B cell (primary cell): ENCODE measurements around the gene GLIS1. TPM values are rescaled to one million over a fixed set of nuclear protein-coding genes. Genes with fewer than 3 reads are reported as not detected.

ENCODE experiments used
- ATAC-seq: fragments of 200-7000 bp; cut with Tn5 transposase; one replicate; pipeline ENCODE4 v1.10.0; 2021; ENCODE audit warnings: low read depth, mild to moderate bottlenecking, moderate number of reproducible peaks, moderate library complexity
- CTCF ChIA-PET: fragments of 350-600 bp; sonication (Branson Sonifier 250); formaldehyde crosslinking; loops from one replicate; lab custom pipeline; 2021; ENCODE audit warnings: antibody characterized with exemption, inconsistent platforms; lab: Charles Lee
- POLR2A ChIA-PET: fragments of 350-600 bp; sonication (Branson Sonifier 250); formaldehyde crosslinking; loops from one replicate; lab custom pipeline; 2021; ENCODE audit warnings: antibody characterized with exemption; lab: Charles Lee
- DNase-seq: peaks from one replicate; pipeline ENCODE4 v3.0.0; 2013
- H2AFZ ChIP-seq: 2 replicates; pipeline ENCODE4 v1.6.1; 2012; ENCODE audit warnings: mild to moderate bottlenecking, low read depth, low read length; ENCODE audit not compliant: insufficient read depth, poor library complexity, severe bottlenecking
- H3K27ac ChIP-seq, 2 donors: 1 replicate in 1 of 2; 2 replicates in 1 of 2; pipeline ENCODE4 v1.5.1; 2012 to 2013; ENCODE audit warnings: low read length in 2 of 2, mild to moderate bottlenecking in 2 of 2, moderate library complexity in 1 of 2
- H3K27me3 ChIP-seq, 4 experiments: fragments of 200-600 bp in 1 of 4; sonication (generic) in 1 of 4; replicated peaks in 1 of 4; 1 replicate in 2 of 4; 2 replicates in 2 of 4; pipeline versions ENCODE4 v1.6.1 to v1.7.0; 2013 to 2016; ENCODE audit warnings: low read length in 3 of 4, mild to moderate bottlenecking in 2 of 4, mixed read lengths in 1 of 4, moderate library complexity in 1 of 4; ENCODE audit not compliant: insufficient read depth in 4 of 4, control insufficient read depth in 3 of 4; ENCODE audit errors: control extremely low read depth in 1 of 4
- H3K36me3 ChIP-seq, 2 experiments: replicated peaks in 1 of 2; 1 replicate in 1 of 2; 2 replicates in 1 of 2; pipeline versions ENCODE4 v1.6.1 to v1.7.1; 2013; ENCODE audit warnings: low read length in 1 of 2; ENCODE audit not compliant: insufficient read depth in 2 of 2, control insufficient read depth in 1 of 2; ENCODE audit errors: control extremely low read depth in 1 of 2, extremely low read depth in 1 of 2
- H3K4me1 ChIP-seq, 2 donors: fragments of 200-600 bp in 1 of 2; sonication (generic) in 1 of 2; 1 replicate in 1 of 2; 2 replicates in 1 of 2; pipeline versions ENCODE4 v1.5.1 to v1.6.1; 2013 to 2017; ENCODE audit warnings: low read length in 2 of 2; ENCODE audit not compliant: control insufficient read depth in 2 of 2, insufficient read depth in 2 of 2
- H3K4me2 ChIP-seq: replicated peaks from 2 replicates; pipeline ENCODE3; 2012; ENCODE audit warnings: mild to moderate bottlenecking, low read depth, low read length; ENCODE audit not compliant: poor library complexity, severe bottlenecking
- H3K4me3 ChIP-seq, 5 experiments: fragments of 200-600 bp in 1 of 5; sonication (generic) in 1 of 5; 1 replicate in 3 of 5; 2 replicates in 2 of 5; pipeline versions ENCODE4 v1.5.1 to v1.7.0; 2011 to 2016; ENCODE audit warnings: low read length in 4 of 5, mild to moderate bottlenecking in 4 of 5, low read depth in 2 of 5, control low read depth in 1 of 5, moderate library complexity in 1 of 5; ENCODE audit not compliant: insufficient read depth in 1 of 5; ENCODE audit errors: control extremely low read depth in 1 of 5, extremely low read depth in 1 of 5
- H3K79me2 ChIP-seq: fragments of 200-600 bp; sonication (generic); one replicate; pipeline ENCODE4 v1.6.0; 2016; ENCODE audit warnings: low read length; ENCODE audit not compliant: control insufficient read depth, insufficient read depth
- H3K9ac ChIP-seq: fragments of 200-600 bp; sonication (generic); 2 replicates; pipeline ENCODE4 v1.6.1; 2017; ENCODE audit warnings: mild to moderate bottlenecking, low read length, moderate library complexity
- H3K9me3 ChIP-seq, 3 donors: one replicate each; pipeline versions ENCODE4 v1.6.1 to v1.7.1; 2013; ENCODE audit warnings: low read length in 2 of 3; ENCODE audit not compliant: control insufficient read depth in 2 of 3, insufficient read depth in 1 of 3; ENCODE audit errors: control extremely low read depth in 1 of 3
- H4K20me1 ChIP-seq: 2 replicates; pipeline ENCODE4 v1.6.0; 2012; ENCODE audit warnings: mild to moderate bottlenecking, low read length; ENCODE audit not compliant: insufficient read depth, control insufficient read depth, poor library complexity, severe bottlenecking
- H3K27ac Mint-ChIP-seq: one replicate; pipeline ENCODE4 v1.8.0; 2021; ENCODE audit warnings: mixed read lengths
- H3K27me3 Mint-ChIP-seq: one replicate; pipeline ENCODE4 v1.8.0; 2021; ENCODE audit warnings: mixed read lengths
- H3K4me1 Mint-ChIP-seq: one replicate; pipeline ENCODE4 v1.8.0; 2021; ENCODE audit warnings: mixed read lengths
- H3K4me3 Mint-ChIP-seq: one replicate; pipeline ENCODE4 v1.8.0; 2021; ENCODE audit warnings: mixed read lengths
- H3K9me3 Mint-ChIP-seq: one replicate; pipeline ENCODE4 v1.8.0; 2022; ENCODE audit warnings: mixed read lengths; ENCODE audit not compliant: insufficient read depth
- CTCF ChIP-seq: fragments of 200-600 bp; IDR thresholded peaks from one replicate; pipeline ENCODE4 v1.8.0; 2022; ENCODE audit warnings: antibody characterized with exemption, mild to moderate bottlenecking
- EZH2 ChIP-seq: IDR thresholded peaks from 2 replicates; pipeline ENCODE4 v1.6.1; 2012; ENCODE audit warnings: borderline replicate concordance, low read depth, mild to moderate bottlenecking, moderate library complexity, low read length; ENCODE audit not compliant: insufficient read depth, poor library complexity, severe bottlenecking
- WGBS: methylation state at CpG from one replicate; pipeline ENCODE4 v1.1.5; 2013; ENCODE audit warnings: missing lambda C conversion rate; ENCODE audit not compliant: insufficient coverage; 5-methylcytosine and 5-hydroxymethylcytosine counted together
- intact Hi-C: fragments of 100-400 bp; cut with micrococcal nuclease; formaldehyde crosslinking; loops from one replicate; pipeline ENCODE4 v1.10.0; 2022
- polyA plus RNA-seq: library from polyadenylated mRNA; depleted of rRNA; stranded (reverse); fragments of >200 nt; gene quantifications from 2 replicates; pipeline ENCODE4 v1.2.3, GENCODE V29; 2012
- total RNA-seq, 2 donors: library from RNA; stranded (reverse); fragments of 120-200 nt in 1 of 2; gene quantifications; 1 replicate in 1 of 2; 2 replicates in 1 of 2; pipeline versions ENCODE4 v1.2.3 to v1.2.4, GENCODE V29; 2013 to 2022

GLIS1 gene
- total and polyA plus RNA-seq, 2 donors (not counting 1 experiment from before 2014, with no cell fraction given) = not detected

- no peak for ATAC-seq
- H3K4me3 ChIP-seq = no peak overlapping the region
- H3K9me3 Mint-ChIP-seq = no peaks in the 10 kb centered on the region
- no peaks in the 10 kb centered on the region for H3K4me1 ChIP-seq
- ChIA-PET CTCF (no interaction called here), POLR2A (no interaction called here)
- H3K27me3 Mint-ChIP-seq = peaks cover 9% of the 10 kb centered on the region
- DNase-seq = no peak
- intact Hi-C loops = no loop called here
- H3K4me3 Mint-ChIP-seq = no peak overlapping the region
- H3K27ac Mint-ChIP-seq = no peak overlapping the region
- no peak overlapping the region for H3K4me2 ChIP-seq
- no peak overlapping the region for H2AFZ ChIP-seq
- H3K27me3 ChIP-seq = peaks cover 0 to 7% (median under 1%) of the 10 kb centered on the region in 4 experiments
- no peaks in the 10 kb centered on the region for H4K20me1 ChIP-seq
- H3K4me1 Mint-ChIP-seq = no peaks in the 10 kb centered on the region
- 92% methylated on average over 8 of the region's 8 CpGs for WGBS
- no peak overlapping the region for H3K9ac ChIP-seq
- no peaks in the 10 kb centered on the region for H3K9me3 ChIP-seq
- H3K79me2 ChIP-seq = no peaks in the 10 kb centered on the region
- H3K36me3 ChIP-seq = no peaks in the 10 kb centered on the region
- TF ChIP-seq CTCF (no peak), EZH2 (no peak)
- no peak overlapping the region for H3K27ac ChIP-seq
Observed at GRCh38 chr1:53661496-53661895, 77.5 kb downstream of the GLIS1 start.

- TF ChIP-seq EZH2 (no peak), CTCF (no peak)
- intact Hi-C loops = no loop called here
Observed at GRCh38 chr1:53660666-53661065, 78.3 kb downstream of the GLIS1 start.

More at GRCh38 chr1:53660666-53661065, 78.3 kb downstream of the GLIS1 start:
- H3K4me3 Mint-ChIP-seq = no peak overlapping the region
- no peaks in the 10 kb centered on the region for H3K79me2 ChIP-seq
- no peaks in the 10 kb centered on the region for H4K20me1 ChIP-seq
- WGBS = 76% methylated on average over 3 of the region's 3 CpGs
- no peak overlapping the region for H3K9ac ChIP-seq
- peaks cover 0 to 7% (median 3%) of the 10 kb centered on the region in 4 experiments for H3K27me3 ChIP-seq
- H3K4me1 ChIP-seq = no peaks in the 10 kb centered on the region
- DNase-seq = no peak
- no peaks in the 10 kb centered on the region for H3K9me3 Mint-ChIP-seq
- no peak for ATAC-seq
- no peak overlapping the region for H3K4me2 ChIP-seq
- H3K27ac ChIP-seq = no peak overlapping the region
- ChIA-PET POLR2A (no interaction called here), CTCF (no interaction called here)
- H3K27ac Mint-ChIP-seq = no peak overlapping the region
- H3K36me3 ChIP-seq = no peaks in the 10 kb centered on the region
- no peaks in the 10 kb centered on the region for H3K4me1 Mint-ChIP-seq
- no peak overlapping the region for H3K4me3 ChIP-seq
- no peak overlapping the region for H2AFZ ChIP-seq
- no peaks in the 10 kb centered on the region for H3K9me3 ChIP-seq
- peaks cover 12% of the 10 kb centered on the region for H3K27me3 Mint-ChIP-seq
